ENCODE data around the gene KLHDC10. TPM values are rescaled to one million over a fixed set of nuclear protein-coding genes. Genes with fewer than 3 reads are reported as not detected.

The KLHDC10 gene
- total and polyA plus RNA-seq, 2 experiments from 2014 or later = 5.5 to 14.7 TPM

GRCh38 chr7:130157700-130158099 is 87.4 kb downstream of the KLHDC10 start:
- no peak overlapping the region for H3K27ac Mint-ChIP-seq
- H3K4me1 Mint-ChIP-seq = no peaks in the 10 kb centered on the region
- 0 out of 2 replicates have a peak, but pooled peaks cover 2% of the 10 kb centered on the region for H3F3A ChIP-seq (replicated peaks; ENCODE audit: low read depth)

More at GRCh38 chr7:130157700-130158099, 87.4 kb downstream of the KLHDC10 start:
- ATAC-seq = no peak
- TF ChIP-seq EZH2phosphoT487 (IDR thresholded peaks at IDR 0.05; ENCODE audit: unreplicated experiment) (no peak), ZNF114 (CRISPR knock-in tag; IDR thresholded peaks at IDR 0.05) (no peak), EZH2 (IDR thresholded peaks at IDR 0.05; ENCODE audit: low read depth, unreplicated experiment) (no peak), REST (IDR thresholded peaks at IDR 0.05; ENCODE audit: unreplicated experiment) (no peak), ZNF462 (CRISPR knock-in tag; IDR thresholded peaks at IDR 0.05) (no peak), STAT1 (IDR thresholded peaks at IDR 0.05; ENCODE audit: unreplicated experiment) (no peak), CTCF (conservative IDR thresholded peaks at IDR 0.05; ENCODE audit: low read depth in 2 of 2) (no peak), POLR2AphosphoS5 (IDR thresholded peaks at IDR 0.05; ENCODE audit: low read depth) (no peak), NANOG (IDR thresholded peaks at IDR 0.05; ENCODE audit: borderline replicate concordance) (no peak), ZNF331 (CRISPR knock-in tag; IDR thresholded peaks at IDR 0.05; ENCODE audit: low read depth) (no peak), CREB1 (CRISPR knock-in tag; IDR thresholded peaks at IDR 0.05; ENCODE audit: low read depth) (no peak), JUNB (IDR thresholded peaks at IDR 0.05; ENCODE audit: unreplicated experiment) (no peak)
- TF ChIP-seq, protein P1, sequence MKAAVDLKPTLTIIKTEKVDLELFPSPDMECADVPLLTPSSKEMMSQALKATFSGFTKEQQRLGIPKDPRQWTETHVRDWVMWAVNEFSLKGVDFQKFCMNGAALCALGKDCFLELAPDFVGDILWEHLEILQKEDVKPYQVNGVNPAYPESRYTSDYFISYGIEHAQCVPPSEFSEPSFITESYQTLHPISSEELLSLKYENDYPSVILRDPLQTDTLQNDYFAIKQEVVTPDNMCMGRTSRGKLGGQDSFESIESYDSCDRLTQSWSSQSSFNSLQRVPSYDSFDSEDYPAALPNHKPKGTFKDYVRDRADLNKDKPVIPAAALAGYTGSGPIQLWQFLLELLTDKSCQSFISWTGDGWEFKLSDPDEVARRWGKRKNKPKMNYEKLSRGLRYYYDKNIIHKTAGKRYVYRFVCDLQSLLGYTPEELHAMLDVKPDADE (IDR thresholded peaks at IDR 0.05) = no peak
- H3K4me2 ChIP-seq = no peak overlapping the region
- H3K9me2 ChIP-seq (ENCODE audit: insufficient read depth) = no peaks in the 10 kb centered on the region
- H3K4me3 Mint-ChIP-seq = no peak overlapping the region
- no peaks in the 10 kb centered on the region for H3K27me3 ChIP-seq (ENCODE audit: insufficient read depth)
- H3K36me3 Mint-ChIP-seq (ENCODE audit: low read depth) = peaks cover 54% of the 10 kb centered on the region
- no peak for DNase-seq (ENCODE audit: low spot score)
- no peaks in the 10 kb centered on the region for H3K79me2 ChIP-seq (replicated peaks; ENCODE audit: insufficient read depth)
- no peak overlapping the region for H3K27ac ChIP-seq (ENCODE audit: low read depth)
- no peak overlapping the region for H2AFZ ChIP-seq
- no peaks in the 10 kb centered on the region for H3K4me1 ChIP-seq (ENCODE audit: insufficient read depth)
- H3K9me3 Mint-ChIP-seq = peaks cover 14% of the 10 kb centered on the region
- H3K36me3 ChIP-seq (ENCODE audit: insufficient read depth) = no peaks in the 10 kb centered on the region
- H3K4me3 ChIP-seq = no peak overlapping the region
- no peaks in the 10 kb centered on the region for H4K20me1 ChIP-seq (replicated peaks; ENCODE audit: insufficient read depth)
- H3K27me3 Mint-ChIP-seq (ENCODE audit: insufficient read depth, low read depth, poor library complexity) = peaks cover 10% of the 10 kb centered on the region
